Measurements from ENCODE around the gene TCEAL4.
A peak's percentile ranks its signal among the peaks of the same experiment; 100 is the strongest.

TCEAL4 gene

DNA sequence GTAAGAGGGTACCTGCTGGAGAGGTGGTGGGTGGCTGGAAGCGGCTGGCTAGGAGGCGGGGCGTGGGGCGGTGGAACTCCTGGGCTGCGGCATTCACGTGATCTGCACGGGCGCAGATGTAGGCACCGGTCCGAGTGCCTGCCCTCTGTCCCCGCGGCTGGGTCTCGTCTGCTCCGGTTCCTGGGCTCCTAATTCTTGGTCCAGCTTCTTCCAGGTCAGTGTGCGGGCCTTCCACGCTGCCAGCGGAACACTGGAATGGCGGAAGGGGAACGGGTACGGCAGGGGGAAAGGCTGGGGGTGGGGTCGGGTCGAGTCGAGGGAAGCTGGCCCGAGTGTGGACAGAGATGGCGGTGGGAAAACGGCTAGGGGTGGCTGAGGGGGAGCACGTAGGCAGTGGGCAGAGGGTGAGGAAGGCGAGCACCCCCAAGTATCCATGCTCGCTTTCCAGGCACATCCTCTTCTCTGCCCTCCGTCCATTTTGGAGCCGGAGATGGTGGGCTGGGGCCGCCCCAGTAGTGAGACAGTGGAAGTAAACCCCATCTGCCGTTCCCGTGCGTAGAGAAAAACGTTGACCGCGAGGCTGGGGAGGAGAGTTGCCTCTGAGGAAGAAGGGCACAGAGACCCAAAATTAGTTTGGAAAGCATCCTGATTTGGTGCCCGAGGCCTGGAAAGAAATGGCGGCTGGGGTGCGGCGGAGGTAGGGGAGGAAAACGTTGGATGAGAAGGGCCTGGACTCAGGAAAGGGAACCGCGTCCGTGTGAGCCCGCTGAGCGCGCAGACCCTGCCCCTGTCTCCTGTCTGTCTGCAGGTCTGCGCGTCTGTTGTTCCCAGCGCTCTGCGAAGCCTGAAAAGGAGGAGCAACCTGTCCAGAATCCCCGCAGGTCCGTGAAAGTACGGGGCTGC, at the start of gene TCEAL4:
Gene TCEAL4 (plus strand): TSS at position 105 of the 903 bp plus-strand sequence. CDS start 1,161 bp downstream, outside the sequence.
- peak; percentile 31 for DNase-seq (ENCODE audit: low read depth)

GRCh38 chrX:103536071-103536470, 49.2 kb upstream of the TCEAL4 start:
- no peak for DNase-seq (ENCODE audit: low read depth)

- no peak for DNase-seq (ENCODE audit: low read depth)
These were observed 48.6 kb upstream of the TCEAL4 start for GRCh38 chrX:103536732-103537131.

- DNase-seq (ENCODE audit: low read depth): no peak
These were observed 47.4 kb upstream of the TCEAL4 start for GRCh38 chrX:103537871-103538387.

GRCh38 chrX:103538728-103539127, 46.6 kb upstream of the TCEAL4 start:
- DNase-seq (ENCODE audit: low read depth): no peak

DNA sequence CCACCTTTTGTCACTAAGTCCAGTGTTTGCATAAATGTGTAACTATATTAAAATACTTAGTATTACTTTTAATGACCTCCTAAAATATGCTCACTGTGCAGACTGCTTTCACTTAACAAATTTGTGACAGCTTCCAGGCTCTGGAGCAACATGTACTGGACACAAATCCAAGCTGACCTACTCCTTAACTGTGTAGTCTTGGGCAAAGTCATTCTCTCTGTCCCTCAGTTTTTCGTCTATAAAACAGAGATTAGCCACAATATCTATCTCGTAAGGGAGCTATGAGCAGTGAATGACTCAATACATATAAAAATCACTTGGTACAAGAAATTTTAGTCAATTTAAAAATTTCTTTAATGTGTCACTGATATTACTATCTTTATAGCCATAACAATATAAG, 45.6 kb upstream of the TCEAL4 start:
- no peak for DNase-seq (ENCODE audit: low read depth)

- DNase-seq (ENCODE audit: low read depth): no peak
These were observed 45.2 kb upstream of the TCEAL4 start for GRCh38 chrX:103540145-103540544.

- DNase-seq (ENCODE audit: low read depth): no peak
These were observed 35.4 kb upstream of the TCEAL4 start for GRCh38 chrX:103549916-103550315.

DNA sequence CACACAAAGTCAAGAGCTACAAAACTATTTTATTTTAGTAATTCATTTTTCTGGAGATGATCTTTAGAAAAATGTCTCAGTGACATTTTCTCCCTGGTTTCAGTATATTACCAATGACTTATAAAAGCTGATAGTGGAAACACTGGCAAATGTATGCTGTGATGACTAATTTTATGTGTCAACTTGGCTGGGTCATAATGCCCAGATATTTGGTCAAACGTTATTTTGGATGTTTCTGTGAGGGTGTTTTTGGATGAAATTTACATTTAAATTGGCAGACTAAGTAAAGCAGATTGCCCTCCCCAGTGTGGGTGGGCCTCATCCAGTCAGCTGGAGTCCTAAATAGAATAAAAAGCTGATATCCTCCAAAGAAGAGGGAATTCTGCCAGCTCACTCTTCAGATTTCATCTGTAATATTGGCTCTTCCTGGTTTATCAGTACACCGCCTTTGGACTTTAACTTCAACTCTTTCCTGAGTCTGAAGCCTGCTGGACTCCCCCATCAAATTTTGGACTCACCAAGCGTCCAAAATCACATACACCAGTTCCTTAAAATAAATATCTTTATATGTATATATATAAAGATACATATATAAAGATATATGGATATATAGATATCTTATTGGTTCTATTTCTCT, 34.8 kb upstream of the TCEAL4 start:
- DNase-seq (ENCODE audit: low read depth): no peak

DNA sequence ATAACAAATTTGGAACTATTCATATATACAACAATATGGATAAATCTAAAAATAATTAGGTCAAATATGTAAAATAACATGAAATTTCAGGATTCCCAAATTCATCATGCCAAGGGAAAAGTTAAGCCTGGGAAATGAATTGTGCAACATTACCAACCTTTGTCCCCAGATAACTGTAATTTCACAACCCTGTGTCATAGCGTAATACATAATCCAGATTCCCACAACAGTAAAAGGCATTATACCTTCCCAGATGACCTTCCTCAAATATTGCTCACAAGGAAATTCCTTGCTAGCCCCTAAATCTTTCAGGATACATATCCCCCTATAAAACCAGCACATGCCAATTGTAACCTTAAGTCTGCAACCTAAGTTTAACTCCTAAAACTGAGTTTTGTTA, 33.1 kb upstream of the TCEAL4 start:
- DNase-seq (ENCODE audit: low read depth): no peak

DNA sequence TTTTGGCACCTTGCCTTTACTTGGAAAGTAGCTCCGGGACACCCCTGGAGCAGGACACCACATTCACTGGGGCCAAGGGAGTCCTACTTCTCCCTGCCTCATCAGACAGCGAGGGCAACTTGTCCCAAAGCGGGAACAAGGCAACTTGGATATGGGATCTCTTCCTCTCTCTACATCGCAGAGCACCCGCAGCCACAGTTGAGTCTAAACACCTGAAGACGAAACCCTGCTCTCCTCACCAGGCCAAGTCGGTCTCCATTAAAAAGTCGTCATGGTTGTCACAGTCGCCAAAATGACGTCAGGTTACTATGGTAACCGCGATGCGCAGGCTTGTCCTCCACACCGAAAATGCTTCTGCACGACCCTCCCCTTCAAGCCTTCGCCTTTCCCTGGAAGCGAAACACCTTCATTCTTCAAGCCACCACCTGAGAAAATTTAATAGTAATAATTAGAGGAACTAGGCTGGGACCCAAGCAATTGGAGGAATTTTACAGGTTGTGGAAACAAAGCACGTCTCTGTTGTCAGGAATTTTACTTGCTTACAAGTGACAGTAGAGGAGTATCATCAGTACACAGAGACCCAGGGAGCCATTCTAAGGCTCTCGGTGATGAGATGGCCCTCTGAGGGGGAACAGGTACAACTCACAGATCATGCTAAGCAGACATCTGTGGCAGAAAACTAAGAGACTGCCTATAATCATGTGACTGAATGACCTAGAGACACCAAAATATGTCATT, 30.5 kb upstream of the TCEAL4 start:
- DNase-seq (ENCODE audit: low read depth): peak; percentile 16

GRCh38 chrX:103556963-103557612, 28.2 kb upstream of the TCEAL4 start:
- no peak for DNase-seq (ENCODE audit: low read depth)

DNA sequence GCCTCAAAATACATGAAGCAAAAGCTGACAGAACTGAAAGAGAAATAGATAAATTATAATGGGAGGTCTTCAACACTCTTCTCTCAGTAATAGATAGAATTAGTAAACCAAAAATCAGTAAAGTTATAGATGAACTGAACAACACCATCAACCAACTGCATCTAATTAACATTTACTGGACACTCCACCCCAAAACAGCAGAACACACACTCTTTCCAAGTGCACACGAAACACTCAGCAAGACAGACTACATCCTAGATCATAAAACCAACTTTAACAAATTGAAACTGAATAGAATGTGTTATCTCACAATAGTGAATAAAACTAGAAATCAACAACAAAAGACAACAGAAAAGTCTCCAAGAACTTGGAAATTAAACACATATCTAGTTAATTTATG, 25.1 kb upstream of the TCEAL4 start:
- no peak for DNase-seq (ENCODE audit: low read depth)

DNA sequence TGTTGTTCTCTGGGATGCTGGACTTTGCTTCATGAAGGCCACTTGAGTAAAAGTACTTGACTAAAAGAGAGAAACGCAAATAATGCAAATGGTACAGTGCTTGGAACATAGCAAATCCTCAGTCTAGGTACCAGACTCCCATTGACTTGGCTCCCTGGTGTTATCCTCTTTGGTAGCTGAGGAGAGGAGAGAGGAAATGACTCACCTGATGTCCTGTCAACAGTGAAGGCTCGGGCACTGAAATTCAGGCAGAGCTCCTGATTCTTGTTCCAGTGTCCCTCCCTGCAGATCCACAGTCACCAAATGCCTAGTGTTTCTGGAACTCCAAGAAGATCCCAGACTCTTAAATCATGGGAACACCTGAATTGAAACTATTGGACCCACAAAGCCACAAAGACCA, 22.5 kb upstream of the TCEAL4 start:
- no peak for DNase-seq (ENCODE audit: low read depth)

DNA sequence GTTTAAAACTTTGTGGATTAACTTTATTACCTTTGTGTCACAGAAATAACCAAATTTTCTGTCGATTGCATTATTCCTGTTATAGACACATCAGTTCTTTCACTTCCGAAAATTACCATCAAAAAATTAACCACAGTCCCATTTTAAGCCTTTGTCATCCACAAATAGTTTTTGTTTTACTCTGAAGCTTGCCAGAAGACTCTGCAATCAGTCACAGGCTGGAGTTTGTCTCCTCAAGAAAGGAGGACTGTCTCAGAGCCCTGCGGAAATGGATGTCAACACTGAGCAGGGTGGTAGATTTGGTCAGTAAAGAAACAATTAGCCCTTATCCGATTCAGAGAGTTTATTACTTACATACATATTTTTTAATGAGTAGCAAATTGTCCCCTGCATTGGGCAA, 20.1 kb upstream of the TCEAL4 start:
- no peak for DNase-seq (ENCODE audit: low read depth)

DNA sequence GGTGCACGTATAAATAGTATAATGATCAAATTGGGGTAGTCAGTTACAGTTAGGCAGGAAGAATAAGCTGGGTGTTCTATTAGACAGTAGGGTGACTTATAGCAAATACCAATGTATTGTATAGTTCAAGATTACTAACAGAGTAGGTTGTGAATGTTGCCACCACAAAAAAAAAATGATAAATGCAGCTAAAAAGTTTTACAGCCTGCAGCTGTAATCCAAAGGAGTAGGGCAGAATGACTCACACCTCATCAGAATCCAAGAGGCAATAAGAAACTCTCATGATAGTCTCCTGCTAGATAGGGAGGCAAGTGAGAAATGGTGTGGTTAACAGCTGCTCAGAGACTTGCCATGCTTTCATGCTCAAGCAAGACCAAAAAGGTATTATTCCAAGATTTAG, 19.6 kb upstream of the TCEAL4 start:
- no peak for DNase-seq (ENCODE audit: low read depth)

DNA sequence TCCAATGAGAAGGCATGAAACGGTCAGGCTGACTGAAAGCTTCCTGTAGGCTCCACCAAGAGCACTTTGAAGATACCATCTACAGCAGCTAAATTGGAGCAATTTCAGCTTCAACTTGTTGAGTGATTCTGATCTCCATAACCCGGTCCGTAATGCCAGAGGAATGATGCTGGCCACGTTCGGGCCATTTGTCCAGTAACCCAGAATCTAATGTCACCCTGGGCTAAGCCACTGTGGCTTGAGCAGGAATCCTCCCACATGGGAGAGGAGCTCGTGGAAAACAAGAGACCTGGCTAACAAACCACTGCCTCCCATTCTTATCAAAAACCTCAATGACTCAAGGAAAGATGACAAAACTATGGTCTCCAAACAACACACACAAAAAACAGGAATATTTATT, 14.2 kb upstream of the TCEAL4 start:
- no peak for DNase-seq (ENCODE audit: low read depth)

DNA sequence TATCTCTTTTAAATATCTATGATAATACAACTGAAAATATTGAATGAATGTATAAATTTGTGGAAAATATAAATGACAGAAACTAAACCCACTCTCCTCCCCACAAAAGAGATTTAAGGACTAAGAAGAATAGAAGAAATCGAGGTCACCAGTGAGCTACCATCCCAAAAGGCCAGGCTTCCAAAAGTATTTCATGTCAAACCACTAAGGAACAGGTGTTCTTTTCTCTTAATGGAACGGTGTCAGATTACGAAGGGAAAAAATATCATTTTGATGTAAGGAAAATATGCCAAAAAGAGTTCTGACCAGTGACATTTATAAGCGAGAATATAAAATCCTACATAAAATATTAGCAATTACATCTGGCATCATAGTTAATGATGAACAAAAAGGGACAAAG, 13.6 kb upstream of the TCEAL4 start:
- DNase-seq (ENCODE audit: low read depth): no peak

GRCh38 chrX:103573202-103573601, 12.1 kb upstream of the TCEAL4 start:
- no peak for DNase-seq (ENCODE audit: low read depth)

- no peak for DNase-seq (ENCODE audit: low read depth)
These were observed 719 bp upstream of the TCEAL4 start for GRCh38 chrX:103584596-103584995.

DNA sequence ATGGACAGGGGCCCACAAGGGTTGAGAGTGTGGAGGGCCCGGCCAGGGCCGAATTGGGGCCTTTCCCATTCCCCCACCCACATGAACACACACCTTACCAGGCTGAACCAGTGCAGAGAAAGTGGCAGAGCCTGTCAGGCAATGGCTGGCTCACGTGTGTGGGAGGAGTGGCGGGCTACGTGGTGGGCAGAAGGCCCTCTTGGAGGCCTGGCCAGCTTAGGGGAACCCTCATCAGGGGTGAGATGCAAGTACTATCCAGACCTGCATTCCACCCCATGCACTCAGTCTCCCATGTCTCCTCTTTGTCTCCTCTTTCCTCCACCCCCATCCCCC, 965 bp downstream of the TCEAL4 start:
- DNase-seq (ENCODE audit: low read depth): no peak

DNA sequence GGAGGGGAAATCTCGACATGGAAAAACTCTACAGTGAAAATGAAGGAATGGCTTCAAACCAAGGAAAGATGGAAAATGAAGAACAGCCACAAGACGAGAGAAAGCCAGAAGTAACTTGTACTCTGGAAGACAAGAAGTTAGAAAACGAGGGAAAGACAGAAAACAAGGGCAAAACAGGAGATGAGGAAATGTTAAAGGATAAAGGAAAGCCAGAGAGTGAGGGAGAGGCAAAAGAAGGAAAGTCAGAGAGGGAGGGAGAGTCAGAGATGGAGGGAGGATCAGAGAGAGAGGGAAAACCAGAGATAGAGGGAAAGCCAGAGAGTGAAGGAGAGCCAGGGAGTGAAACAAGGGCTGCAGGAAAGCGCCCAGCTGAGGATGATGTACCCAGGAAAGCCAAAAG, 1.3 kb downstream of the TCEAL4 start:
- no peak for DNase-seq (ENCODE audit: low read depth)
